HEK293 (cell line): ENCODE results near the gene MKRN2.

Experiments
- CTCF ChIA-PET: fragments of 350-600 bp; formaldehyde crosslinking; extraction: SDS; loops from one replicate; lab custom pipeline; 2021; ENCODE audit warnings: antibody characterized with exemption; lab: Yijun Ruan, JAX
- POLR2A ChIA-PET: fragments of 300-600 bp; formaldehyde crosslinking; extraction: SDS; loops from one replicate; lab custom pipeline; 2020; ENCODE audit warnings: antibody characterized with exemption, inconsistent platforms; lab: Yijun Ruan, JAX
- H3K27ac ChIP-seq: fragments of 200-500 bp; sonication (Bioruptor generic); 2 replicates; pipeline ENCODE4 v1.5.1; 2014; ENCODE audit warnings: low read depth, low read length, control low read depth, inconsistent platforms; ENCODE audit errors: extremely low read depth
- H3K36me3 ChIP-seq, 2 experiments: fragments of 200-500 bp in 1 of 2; sonication (Bioruptor generic) in 1 of 2; 1 replicate in 1 of 2; 2 replicates in 1 of 2; pipeline ENCODE4 v1.5.1; 2014 to 2017; ENCODE audit warnings: inconsistent platforms in 2 of 2, low read length in 2 of 2; ENCODE audit not compliant: control insufficient read depth in 2 of 2, insufficient read depth in 1 of 2
- H3K4me1 ChIP-seq: fragments of 200-500 bp; sonication (Bioruptor generic); 2 replicates; pipeline ENCODE4 v1.5.1; 2014; ENCODE audit warnings: mild to moderate bottlenecking, low read length, inconsistent platforms; ENCODE audit not compliant: control insufficient read depth, insufficient read depth
- H3K4me3 ChIP-seq: 2 replicates; pipeline ENCODE4 v1.5.1; 2011; ENCODE audit warnings: low read depth, mild to moderate bottlenecking, control low read depth, low read length, moderate library complexity
- H3K9me3 ChIP-seq: fragments of 200-500 bp; sonication (Bioruptor generic); 2 replicates; pipeline ENCODE4 v1.5.1; 2014; ENCODE audit warnings: low read depth, low read length, inconsistent platforms; ENCODE audit not compliant: control insufficient read depth, insufficient read depth
- IKZF3 ChIP-seq: fragments of 450-650 bp; IDR thresholded peaks from 2 replicates; pipeline ENCODE4 v1.5.0; 2018; ENCODE audit warnings: missing biosample characterization, mild to moderate bottlenecking, missing genetic modification characterization, moderate library complexity
- KLF1 ChIP-seq: fragments of 450-650 bp; formaldehyde crosslinking; IDR thresholded peaks from 2 replicates; pipeline ENCODE4 v1.5.1; 2016; ENCODE audit warnings: missing biosample characterization, missing genetic modification characterization
- KLF16 ChIP-seq: fragments of 450-650 bp; formaldehyde crosslinking; IDR thresholded peaks from 2 replicates; pipeline ENCODE4 v1.5.1; 2017; ENCODE audit warnings: missing biosample characterization, missing genetic modification characterization
- KLF17 ChIP-seq: fragments of 450-650 bp; formaldehyde crosslinking; IDR thresholded peaks from 2 replicates; pipeline ENCODE4 v1.5.1; 2016; ENCODE audit warnings: missing biosample characterization, missing genetic modification characterization
- KLF8 ChIP-seq: fragments of 450-650 bp; formaldehyde crosslinking; IDR thresholded peaks from 2 replicates; pipeline ENCODE4 v1.5.1; 2016; ENCODE audit warnings: missing biosample characterization, missing genetic modification characterization
- OSR2 ChIP-seq: fragments of 450-650 bp; formaldehyde crosslinking; IDR thresholded peaks from 2 replicates; pipeline ENCODE4 v1.5.1; 2016; ENCODE audit warnings: missing biosample characterization, missing genetic modification characterization
- REPIN1 ChIP-seq: fragments of 450-650 bp; formaldehyde crosslinking; IDR thresholded peaks from 2 replicates; pipeline ENCODE4 v1.5.1; 2017; ENCODE audit warnings: missing biosample characterization, missing genetic modification characterization, low read depth
- ZBTB17 ChIP-seq: fragments of 450-650 bp; formaldehyde crosslinking; IDR thresholded peaks from 2 replicates; pipeline ENCODE4 v1.5.1; 2016; ENCODE audit warnings: missing biosample characterization, missing genetic modification characterization
- ZBTB6 ChIP-seq: fragments of 450-650 bp; formaldehyde crosslinking; IDR thresholded peaks from 2 replicates; pipeline ENCODE4 v1.5.1; 2017; ENCODE audit warnings: missing biosample characterization, missing genetic modification characterization
- ZBTB8A ChIP-seq: fragments of 450-650 bp; formaldehyde crosslinking; IDR thresholded peaks from 2 replicates; pipeline ENCODE4 v1.5.1; 2016; ENCODE audit warnings: missing biosample characterization, missing genetic modification characterization
- ZIC2 ChIP-seq: fragments of 450-650 bp; formaldehyde crosslinking; IDR thresholded peaks from 2 replicates; pipeline ENCODE4 v1.5.1; 2016; ENCODE audit warnings: missing biosample characterization, missing genetic modification characterization
- ZNF112 ChIP-seq: fragments of 450-650 bp; formaldehyde crosslinking; IDR thresholded peaks from 2 replicates; pipeline ENCODE4 v1.5.0; 2017; ENCODE audit warnings: missing biosample characterization, missing genetic modification characterization
- ZNF121 ChIP-seq: fragments of 450-650 bp; formaldehyde crosslinking; IDR thresholded peaks from 2 replicates; pipeline ENCODE4 v1.5.1; 2016; ENCODE audit warnings: missing biosample characterization, missing genetic modification characterization
- ZNF133 ChIP-seq: fragments of 450-650 bp; formaldehyde crosslinking; IDR thresholded peaks from 2 replicates; pipeline ENCODE4 v1.5.1; 2016; ENCODE audit warnings: missing biosample characterization, missing genetic modification characterization
- ZNF169 ChIP-seq: fragments of 450-650 bp; formaldehyde crosslinking; IDR thresholded peaks from 2 replicates; pipeline ENCODE4 v1.5.1; 2016; ENCODE audit warnings: missing biosample characterization, missing genetic modification characterization
- ZNF18 ChIP-seq: fragments of 450-650 bp; formaldehyde crosslinking; IDR thresholded peaks from 2 replicates; pipeline ENCODE4 v1.5.1; 2016; ENCODE audit warnings: missing biosample characterization, missing genetic modification characterization
- ZNF239 ChIP-seq: fragments of 450-650 bp; formaldehyde crosslinking; IDR thresholded peaks from 2 replicates; pipeline ENCODE4 v1.5.1; 2016; ENCODE audit warnings: missing biosample characterization, missing genetic modification characterization
- ZNF513 ChIP-seq: fragments of 450-650 bp; IDR thresholded peaks from 2 replicates; pipeline ENCODE4 v1.5.1; 2018; ENCODE audit warnings: missing biosample characterization, missing genetic modification characterization
- ZNF555 ChIP-seq: fragments of 450-650 bp; formaldehyde crosslinking; conservative IDR thresholded peaks from 2 replicates; pipeline ENCODE4 v1.5.1; 2017; ENCODE audit warnings: missing biosample characterization, mild to moderate bottlenecking, missing genetic modification characterization, inconsistent platforms
- ZNF645 ChIP-seq: fragments of 450-650 bp; formaldehyde crosslinking; IDR thresholded peaks from 2 replicates; pipeline ENCODE4; 2016; ENCODE audit warnings: missing biosample characterization, missing genetic modification characterization
- ZNF707 ChIP-seq: fragments of 450-650 bp; formaldehyde crosslinking; IDR thresholded peaks from 2 replicates; pipeline ENCODE4 v1.5.1; 2016; ENCODE audit warnings: missing biosample characterization, missing genetic modification characterization

MKRN2 gene

GRCh38 chr3:12618426-12618825 lies 61.5 kb downstream of the MKRN2 start (continued):
- TF ChIP-seq KLF1, result no peak
- TF ChIP-seq ZNF645, result no peak
- no peak for TF ChIP-seq ZNF239 (tag by site-specific recombination)
- TF ChIP-seq REPIN1, result no peak

GRCh38 chr3:12620305-12620704 lies 63.4 kb downstream of the MKRN2 start:
- TF ChIP-seq ZNF133 (tag by site-specific recombination), result no peak
- TF ChIP-seq OSR2 (tag by site-specific recombination), result no peak
- no peak for TF ChIP-seq ZNF555 (tag by site-specific recombination)
- TF ChIP-seq ZNF707 (tag by site-specific recombination), result no peak
- no peak for TF ChIP-seq ZBTB8A (tag by site-specific recombination)
- TF ChIP-seq ZNF121 (tag by site-specific recombination), result peak; percentile 74; the same call in 1 of the 2 replicates
- no peak for TF ChIP-seq ZBTB6

GRCh38 chr3:12620729-12621128 lies 63.8 kb downstream of the MKRN2 start:
- TF ChIP-seq ZNF169, result no peak
- no peak overlapping the region for H3K27ac ChIP-seq
- CTCF ChIA-PET, result interaction anchor here (0.6 kb wide), 1 partner anchor 22 kb away, joined by 5 read pairs; no protein-coding TSS in a partner anchor
- no peak overlapping the region for H3K4me3 ChIP-seq
- no peaks in the 10 kb centered on the region for H3K9me3 ChIP-seq
- peaks cover 19 to 26% of the 10 kb centered on the region in 2 experiments; a peak in 2 of 3 replicates for H3K36me3 ChIP-seq
- POLR2A ChIA-PET, result no interaction called here
- H3K4me1 ChIP-seq, result 0 out of 2 replicates have a peak, but pooled peaks cover 2% of the 10 kb centered on the region

More at GRCh38 chr3:12620305-12620704, 63.4 kb downstream of the MKRN2 start:
- Histone ChIP-seq H3K4me1 (no peaks in the 10 kb centered on the region), H3K36me3 (peaks cover 21 to 30% of the 10 kb centered on the region in 2 experiments; a peak in 2 of 3 replicates), H3K9me3 (no peaks in the 10 kb centered on the region), H3K27ac (no peak overlapping the region), H3K4me3 (no peak overlapping the region)
- ChIA-PET POLR2A (no interaction called here), CTCF (interaction anchor here (0.6 kb wide), 1 partner anchor 23 kb away, joined by 5 read pairs; no protein-coding TSS in a partner anchor)

GRCh38 chr3:12622335-12622734 lies 65.4 kb downstream of the MKRN2 start:
- Histone ChIP-seq H3K4me3 (no peak overlapping the region), H3K9me3 (no peaks in the 10 kb centered on the region), H3K4me1 (0 out of 2 replicates have a peak, but pooled peaks cover 5% of the 10 kb centered on the region), H3K36me3 (peaks cover 11 to 13% of the 10 kb centered on the region in 2 experiments; a peak in 2 of 3 replicates), H3K27ac (no peak overlapping the region)
- TF ChIP-seq ZIC2 (no peak), ZBTB17 (tag by site-specific recombination) (no peak), KLF17 (no peak), KLF16 (no peak), ZNF112 (tag by site-specific recombination) (no peak), ZNF133 (tag by site-specific recombination) (no peak), KLF8 (tag by site-specific recombination) (no peak), ZNF513 (no peak), ZNF18 (tag by site-specific recombination) (no peak), KLF1 (no peak), IKZF3 (tag by site-specific recombination) (no peak)
- ChIA-PET CTCF (no interaction called here), POLR2A (no interaction called here)
